Panc1 (cell line): ENCODE results near the gene F8A2.

Experiments used
- CTCF ChIP-seq: fragments of 450-650 bp; IDR thresholded peaks from 2 replicates; pipeline ENCODE4 v1.5.1; 2017; ENCODE audit warnings: mild to moderate bottlenecking
- POLR2AphosphoS5 ChIP-seq: IDR thresholded peaks from 2 replicates; pipeline ENCODE4 v1.6.1; 2012; ENCODE audit warnings: mild to moderate bottlenecking, low read depth, low read length, moderate library complexity
- REST ChIP-seq, 2 experiments: IDR thresholded peaks; 2 replicates each; pipeline ENCODE4 v1.6.1; 2011 to 2012; ENCODE audit warnings: low read depth in 2 of 2, control low read depth in 1 of 2, low read length in 1 of 2, mild to moderate bottlenecking in 1 of 2, moderate library complexity in 1 of 2; ENCODE audit not compliant: insufficient read depth in 1 of 2
- TCF7L2 ChIP-seq: IDR thresholded peaks from 2 replicates; pipeline ENCODE4 v1.6.1; 2011; ENCODE audit warnings: mild to moderate bottlenecking, low read depth, low read length, inconsistent platforms

GRCh38 chrX:155334486-155335336 lies 47.2 kb upstream of the F8A2 start, which contains the start of gene CLIC2:
- TF ChIP-seq POLR2AphosphoS5: no peak
- TF ChIP-seq REST (IDR thresholded peaks at IDR 0.05; ENCODE audit: insufficient read depth in 1 of 2, low read depth in 2 of 2, low read length in 1 of 2): no peak
- TF ChIP-seq CTCF: no peak
- no peak for TF ChIP-seq TCF7L2
